H1 (cell line): Measurements from ENCODE around the gene POLR3A. TPM values are rescaled to one million over a fixed set of nuclear protein-coding genes. Genes with fewer than 3 reads are reported as not detected.

Source experiments
- CTCF ChIA-PET: fragments of 300-600 bp; sonication (Branson Sonifier 250); formaldehyde crosslinking; loops from one replicate; lab custom pipeline; 2021; ENCODE audit not compliant: partially characterized antibody; lab: Charles Lee
- POLR2A ChIA-PET: fragments of 300-600 bp; sonication (Branson Sonifier 250); formaldehyde crosslinking; loops from one replicate; lab custom pipeline; 2021; ENCODE audit warnings: inconsistent platforms; ENCODE audit not compliant: partially characterized antibody; lab: Charles Lee
- DNase-seq, 2 experiments: peaks; one replicate each; pipeline versions ENCODE4 v3.0.0 to v3.0.0-alpha.2; 2010 to 2022; ENCODE audit warnings: low spot score in 2 of 2, low read depth in 1 of 2, mixed read lengths in 1 of 2
- FAIRE-seq: peaks from 2 replicates; lab custom pipeline; 2011; peaks lifted over from hg19 to GRCh38; lab: Jason Lieb, UNC
- H2AFZ ChIP-seq: 2 replicates; pipeline ENCODE4 v1.8.1; 2012; ENCODE audit warnings: low read length, inconsistent platforms
- H2AK5ac ChIP-seq: 2 replicates; pipeline ENCODE4 v1.6.1; 2013; ENCODE audit warnings: low read depth, low read length
- H2BK120ac ChIP-seq: replicated peaks from 2 replicates; pipeline ENCODE3; 2013; ENCODE audit warnings: low read depth, low read length, inconsistent platforms
- H2BK12ac ChIP-seq: 2 replicates; pipeline ENCODE4 v1.6.1; 2013; ENCODE audit warnings: low read depth, low read length
- H2BK15ac ChIP-seq: 2 replicates; pipeline ENCODE4 v1.6.1; 2013; ENCODE audit warnings: low read length
- H2BK20ac ChIP-seq: 2 replicates; pipeline ENCODE4 v1.6.1; 2013; ENCODE audit warnings: low read length
- H2BK5ac ChIP-seq: 2 replicates; pipeline ENCODE4 v1.6.1; 2013; ENCODE audit warnings: low read depth, low read length
- H3K14ac ChIP-seq: 2 replicates; pipeline ENCODE4 v1.6.1; 2013; ENCODE audit warnings: inconsistent platforms; ENCODE audit not compliant: insufficient read length
- H3K18ac ChIP-seq: 2 replicates; pipeline ENCODE4 v1.6.1; 2013; ENCODE audit warnings: low read length; ENCODE audit errors: extremely low read depth
- H3K23ac ChIP-seq: 2 replicates; pipeline ENCODE4 v1.6.1; 2013; ENCODE audit warnings: inconsistent platforms; ENCODE audit not compliant: insufficient read length
- H3K23me2 ChIP-seq: 2 replicates; pipeline ENCODE4 v1.6.1; 2013; ENCODE audit warnings: low read depth, low read length
- H3K27ac ChIP-seq: 2 replicates; pipeline ENCODE4 v1.6.1; 2011; ENCODE audit warnings: low read depth, low read length, inconsistent platforms
- H3K27me3 ChIP-seq, 4 experiments: replicated peaks in 1 of 4; 1 replicate in 1 of 4; 2 replicates in 3 of 4; pipeline versions ENCODE4 v1.6.1 to v1.8.1; 2011 to 2013; ENCODE audit warnings: low read length in 3 of 4, mild to moderate bottlenecking in 3 of 4, inconsistent platforms in 2 of 4, mixed read lengths in 2 of 4, moderate library complexity in 1 of 4; ENCODE audit not compliant: control insufficient read depth in 3 of 4, insufficient read depth in 3 of 4; ENCODE audit errors: extremely low read depth in 1 of 4
- H3K36me3 ChIP-seq, 4 experiments: 2 replicates each; pipeline versions ENCODE4 v1.6.1 to v1.8.1; 2011 to 2013; ENCODE audit warnings: mild to moderate bottlenecking in 4 of 4, low read length in 3 of 4, moderate library complexity in 2 of 4, control low read depth in 1 of 4, inconsistent platforms in 1 of 4; ENCODE audit not compliant: insufficient read depth in 4 of 4, control insufficient read depth in 2 of 4
- H3K4ac ChIP-seq: replicated peaks from 2 replicates; pipeline ENCODE3; 2013; ENCODE audit warnings: low read length, low read depth, mixed read lengths, inconsistent platforms; ENCODE audit not compliant: insufficient read length
- H3K4me1 ChIP-seq, 4 experiments: replicated peaks in 1 of 4; 1 replicate in 1 of 4; 2 replicates in 3 of 4; pipeline versions ENCODE4 v1.6.1 to v1.8.1; 2011 to 2013; ENCODE audit warnings: low read length in 3 of 4, inconsistent platforms in 2 of 4, mixed read lengths in 1 of 4; ENCODE audit not compliant: insufficient read depth in 4 of 4, control insufficient read depth in 3 of 4
- H3K4me2 ChIP-seq, 2 experiments: 2 replicates each; pipeline versions ENCODE4 v1.6.1 to v1.8.1; 2011 to 2013; ENCODE audit warnings: low read depth in 2 of 2, low read length in 2 of 2, control low read depth in 1 of 2, inconsistent platforms in 1 of 2, mild to moderate bottlenecking in 1 of 2; ENCODE audit not compliant: insufficient read depth in 1 of 2
- H3K4me3 ChIP-seq, 4 experiments: fragments of 200-600, 300-600 bp in 1 of 4; sonication (generic), shearing (Covaris generic), sonication (Bioruptor Twin) in 1 of 4; 2 replicates each; pipeline versions ENCODE4 v1.5.1 to v1.8.1; 2011 to 2016; ENCODE audit warnings: low read length in 4 of 4, low read depth in 3 of 4, control low read depth in 2 of 4, inconsistent platforms in 2 of 4, mild to moderate bottlenecking in 2 of 4, mixed read lengths in 1 of 4, moderate library complexity in 1 of 4; ENCODE audit not compliant: insufficient read depth in 2 of 4; ENCODE audit errors: extremely low read depth in 1 of 4
- H3K56ac ChIP-seq: replicated peaks from 2 replicates; pipeline ENCODE3; 2013; ENCODE audit warnings: low read depth, mild to moderate bottlenecking, mixed read lengths, low read length, inconsistent platforms; ENCODE audit not compliant: insufficient read length
- H3K79me1 ChIP-seq: 2 replicates; pipeline ENCODE4 v1.6.1; 2013; ENCODE audit warnings: low read depth, low read length, control low read depth
- H3K79me2 ChIP-seq, 2 experiments: 2 replicates each; pipeline versions ENCODE4 v1.6.1 to v1.8.1; 2012 to 2013; ENCODE audit warnings: low read length in 2 of 2, mild to moderate bottlenecking in 2 of 2, inconsistent platforms in 1 of 2; ENCODE audit not compliant: insufficient read depth in 2 of 2, control insufficient read depth in 1 of 2
- H3K9ac ChIP-seq, 4 experiments: replicated peaks in 1 of 4; 1 replicate in 1 of 4; 2 replicates in 3 of 4; pipeline versions ENCODE4 v1.6.1 to v1.8.1; 2011 to 2013; ENCODE audit warnings: low read depth in 3 of 4, low read length in 3 of 4, control low read depth in 2 of 4, mild to moderate bottlenecking in 2 of 4, moderate library complexity in 2 of 4, inconsistent platforms in 1 of 4; ENCODE audit errors: extremely low read depth in 1 of 4
- H3K9me3 ChIP-seq, 2 experiments: 2 replicates each; pipeline versions ENCODE4 v1.6.1 to v1.8.1; 2012 to 2013; ENCODE audit warnings: mild to moderate bottlenecking in 2 of 2, moderate library complexity in 2 of 2, control low read depth in 1 of 2, inconsistent platforms in 1 of 2, low read depth in 1 of 2, low read length in 1 of 2, mixed read lengths in 1 of 2; ENCODE audit not compliant: insufficient read depth in 2 of 2
- H4K20me1 ChIP-seq, 2 experiments: replicated peaks in 1 of 2; 2 replicates each; pipeline versions ENCODE3 to v1.8.1; 2011 to 2013; ENCODE audit warnings: inconsistent platforms in 2 of 2, low read length in 2 of 2, mild to moderate bottlenecking in 1 of 2; ENCODE audit not compliant: insufficient read depth in 2 of 2, control insufficient read depth in 1 of 2
- H4K5ac ChIP-seq: 2 replicates; pipeline ENCODE4 v1.6.1; 2013; ENCODE audit warnings: low read length, low read depth, mixed read lengths, inconsistent platforms; ENCODE audit not compliant: insufficient read length
- H4K8ac ChIP-seq: 2 replicates; pipeline ENCODE4 v1.8.0; 2013; ENCODE audit warnings: mild to moderate bottlenecking, moderate library complexity, low read length, inconsistent platforms; ENCODE audit not compliant: insufficient read depth; ENCODE audit errors: extremely low read depth
- H4K91ac ChIP-seq: replicated peaks from 2 replicates; pipeline ENCODE3; 2013; ENCODE audit warnings: low read length, mixed read lengths, inconsistent platforms; ENCODE audit not compliant: insufficient read length
- CHD2 ChIP-seq: IDR thresholded peaks from 2 replicates; pipeline ENCODE4 v1.6.1; 2012; ENCODE audit warnings: low read length, improper control_type of control experiment
- WGBS, 2 experiments: shearing (Covaris generic) in 1 of 2; methylation state at CpG; one replicate each; pipeline versions ENCODE4 v1.1.6 to v1.1.7; 2013 to 2015; ENCODE audit warnings: low lambda C conversion rate in 2 of 2, mixed read lengths in 2 of 2, inconsistent platforms in 1 of 2, low coverage in 1 of 2, missing lambda C conversion rate in 1 of 2; ENCODE audit not compliant: insufficient replicate concordance in 2 of 2, insufficient coverage in 1 of 2, insufficient read length in 1 of 2; ENCODE audit errors: extremely low coverage in 1 of 2, missing lambda C conversion rate in 1 of 2; 5-methylcytosine and 5-hydroxymethylcytosine counted together
- polyA plus RNA-seq, 7 experiments: library from polyadenylated mRNA; depleted of rRNA in 3 of 7; stranded (reverse) in 5 of 7; unstranded in 2 of 7; fragments of >200 nt in 5 of 7; fragments of 200-250 nt in 2 of 7; gene quantifications; 1 replicate in 5 of 7; 2 replicates in 1 of 7; 4 replicates in 1 of 7; pipeline versions ENCODE4 v1.2.1 to v1.2.3, GENCODE V29; 2011 to 2013; ENCODE audit warnings: missing spikeins in 2 of 7, mixed read lengths in 2 of 7
- total RNA-seq: library from RNA; stranded (reverse); fragmentation: NEBNext Ultra II Directional; extraction: Animal tissue kit (Norgen Biotek cat#: 25700); gene quantifications from 2 replicates; pipeline ENCODE4 v1.2.1, GENCODE V29; 2021
- TF ChIP-seq, protein P1 (sequence below), 3 experiments: IDR thresholded peaks; 1 replicate in 2 of 3; 2 replicates in 1 of 3; pipeline versions ENCODE4 v1.5.1 to v1.6.1; 2011; ENCODE audit warnings: low read length in 3 of 3, mild to moderate bottlenecking in 3 of 3, inconsistent platforms in 2 of 3, low read depth in 1 of 3, moderate library complexity in 1 of 3; ENCODE audit not compliant: insufficient read depth in 1 of 3; ENCODE audit errors: control extremely low read depth in 1 of 3
- TF ChIP-seq, protein P2 (sequence below): IDR thresholded peaks from 2 replicates; pipeline ENCODE4 v1.6.1; 2012; ENCODE audit warnings: low read length, inconsistent platforms

The POLR3A gene
- total and polyA plus RNA-seq, 2 of the 8 experiments (the other 6 are each of a cell fraction or from before 2014, with no cell fraction given): 11.3 to 38.6 TPM

- TF ChIP-seq, protein P1, sequence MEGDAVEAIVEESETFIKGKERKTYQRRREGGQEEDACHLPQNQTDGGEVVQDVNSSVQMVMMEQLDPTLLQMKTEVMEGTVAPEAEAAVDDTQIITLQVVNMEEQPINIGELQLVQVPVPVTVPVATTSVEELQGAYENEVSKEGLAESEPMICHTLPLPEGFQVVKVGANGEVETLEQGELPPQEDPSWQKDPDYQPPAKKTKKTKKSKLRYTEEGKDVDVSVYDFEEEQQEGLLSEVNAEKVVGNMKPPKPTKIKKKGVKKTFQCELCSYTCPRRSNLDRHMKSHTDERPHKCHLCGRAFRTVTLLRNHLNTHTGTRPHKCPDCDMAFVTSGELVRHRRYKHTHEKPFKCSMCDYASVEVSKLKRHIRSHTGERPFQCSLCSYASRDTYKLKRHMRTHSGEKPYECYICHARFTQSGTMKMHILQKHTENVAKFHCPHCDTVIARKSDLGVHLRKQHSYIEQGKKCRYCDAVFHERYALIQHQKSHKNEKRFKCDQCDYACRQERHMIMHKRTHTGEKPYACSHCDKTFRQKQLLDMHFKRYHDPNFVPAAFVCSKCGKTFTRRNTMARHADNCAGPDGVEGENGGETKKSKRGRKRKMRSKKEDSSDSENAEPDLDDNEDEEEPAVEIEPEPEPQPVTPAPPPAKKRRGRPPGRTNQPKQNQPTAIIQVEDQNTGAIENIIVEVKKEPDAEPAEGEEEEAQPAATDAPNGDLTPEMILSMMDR (IDR thresholded peaks at IDR 0.05; ENCODE audit: control extremely low read depth in 1 of 3, insufficient read depth in 1 of 3, low read depth in 1 of 3, low read length in 3 of 3): no peak
- TF ChIP-seq, protein P2, sequence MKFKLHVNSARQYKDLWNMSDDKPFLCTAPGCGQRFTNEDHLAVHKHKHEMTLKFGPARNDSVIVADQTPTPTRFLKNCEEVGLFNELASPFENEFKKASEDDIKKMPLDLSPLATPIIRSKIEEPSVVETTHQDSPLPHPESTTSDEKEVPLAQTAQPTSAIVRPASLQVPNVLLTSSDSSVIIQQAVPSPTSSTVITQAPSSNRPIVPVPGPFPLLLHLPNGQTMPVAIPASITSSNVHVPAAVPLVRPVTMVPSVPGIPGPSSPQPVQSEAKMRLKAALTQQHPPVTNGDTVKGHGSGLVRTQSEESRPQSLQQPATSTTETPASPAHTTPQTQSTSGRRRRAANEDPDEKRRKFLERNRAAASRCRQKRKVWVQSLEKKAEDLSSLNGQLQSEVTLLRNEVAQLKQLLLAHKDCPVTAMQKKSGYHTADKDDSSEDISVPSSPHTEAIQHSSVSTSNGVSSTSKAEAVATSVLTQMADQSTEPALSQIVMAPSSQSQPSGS: no peak
- TF ChIP-seq CHD2: no peak
- POLR2A ChIA-PET: interaction anchor here (0.6 to 4.8 kb wide), 6 partner anchors 17 to 747 kb away, joined by 3 to 26 read pairs (median 4); partner anchors contain the start of gene DLG5
- H3K36me3 ChIP-seq: peaks cover 3 to 17% (median 13%) of the 10 kb centered on the region in 4 experiments; a peak in 7 of 8 replicates
- H3K4me1 ChIP-seq: peaks cover 0 to 6% (median 0%) of the 10 kb centered on the region in 4 experiments; a peak in 2 of 7 replicates
- no peaks in the 10 kb centered on the region for H3K9me3 ChIP-seq
- no peak overlapping the region for H2AK5ac ChIP-seq
- H3K79me2 ChIP-seq: no peaks in the 10 kb centered on the region
- H3K4me3 ChIP-seq: no peak overlapping the region
- H3K23ac ChIP-seq: no peak overlapping the region
- no peak overlapping the region for H4K5ac ChIP-seq
- no peak overlapping the region for H2BK120ac ChIP-seq
- no peak overlapping the region for H2AFZ ChIP-seq
- no peak overlapping the region for H3K18ac ChIP-seq
- CTCF ChIA-PET: interaction anchor here (0.7 to 9.7 kb wide), 21 partner anchors 10 to 220 kb away, joined by 3 to 117 read pairs (median 11); partner anchors contain the start of gene DLG5
- H3K27ac ChIP-seq: no peak overlapping the region
- H3K9ac ChIP-seq: no peak overlapping the region
- DNase-seq (no peak), FAIRE-seq (no peak)
- no peak overlapping the region for H2BK20ac ChIP-seq
- H3K27me3 ChIP-seq: no peaks in the 10 kb centered on the region
- no peak overlapping the region for H2BK5ac ChIP-seq
- H4K91ac ChIP-seq: no peak overlapping the region
- WGBS, 2 experiments: 89% methylated on average over 5 of the region's 5 CpGs; no CpG with 5 or more reads in 1 of the 2 experiments
- no peak overlapping the region for H3K4ac ChIP-seq
- H4K8ac ChIP-seq: no peak overlapping the region
- H3K79me1 ChIP-seq: no peaks in the 10 kb centered on the region
- no peak overlapping the region for H3K14ac ChIP-seq
- H3K4me2 ChIP-seq: no peak overlapping the region
- H3K56ac ChIP-seq: no peak overlapping the region
- H2BK12ac ChIP-seq: no peak overlapping the region
- no peaks in the 10 kb centered on the region for H4K20me1 ChIP-seq
- H3K23me2 ChIP-seq: no peaks in the 10 kb centered on the region
- no peak overlapping the region for H2BK15ac ChIP-seq
Measured at GRCh38 chr10:77973276-77973675, 56.0 kb downstream of the POLR3A start.
